ENCODE results near the gene LCE5A.

Gene LCE5A

GRCh38 chr1:152510503-152510902, at the start of gene LCE5A:
TSS of gene LCE5A (plus strand) at chr1:152510803. CDS start at chr1:152511535, 732 bp downstream.
- no peak for TF ChIP-seq ZFX (IDR thresholded peaks at IDR 0.05)
- TF ChIP-seq CTCF (conservative IDR thresholded peaks at IDR 0.05) = no peak
- no peak within 1 kb of the TSS for H3K27ac ChIP-seq

GRCh38 chr1:152461544-152461943, 49.1 kb upstream of the LCE5A start:
- TF ChIP-seq ZFX (IDR thresholded peaks at IDR 0.05) (no peak), CTCF (conservative IDR thresholded peaks at IDR 0.05) (peak; percentile 89)
- no peak overlapping the region for H3K27ac ChIP-seq

- H3K27ac ChIP-seq = no peak overlapping the region
- TF ChIP-seq CTCF (conservative IDR thresholded peaks at IDR 0.05) (no peak), ZFX (IDR thresholded peaks at IDR 0.05) (no peak)
Measured at GRCh38 chr1:152462636-152463035, 48.0 kb upstream of the LCE5A start.

GRCh38 chr1:152466217-152466616, 44.4 kb upstream of the LCE5A start:
- TF ChIP-seq CTCF (conservative IDR thresholded peaks at IDR 0.05) (no peak), ZFX (IDR thresholded peaks at IDR 0.05) (no peak)
- H3K27ac ChIP-seq = no peak overlapping the region

- no peak for TF ChIP-seq ZFX (IDR thresholded peaks at IDR 0.05)
- TF ChIP-seq CTCF (conservative IDR thresholded peaks at IDR 0.05) = no peak
- H3K27ac ChIP-seq = no peak overlapping the region
Measured at GRCh38 chr1:152473887-152474537, 36.6 kb upstream of the LCE5A start.

- H3K27ac ChIP-seq = no peak overlapping the region
- TF ChIP-seq CTCF (conservative IDR thresholded peaks at IDR 0.05) (peak; percentile 68), ZFX (IDR thresholded peaks at IDR 0.05) (no peak)
Measured at GRCh38 chr1:152479792-152480595, 30.6 kb upstream of the LCE5A start.

Data from C4-2B (cell line).